Esophagus muscularis mucosa (tissue), 2 donors: ENCODE data around the gene PCDHGA2.

Experiments
- POLR2A ChIP-seq: fragments of 450-650 bp; IDR thresholded peaks from one replicate; pipeline ENCODE4 v1.6.1; 2017; ENCODE audit warnings: antibody characterized with exemption, moderate library complexity, mild to moderate bottlenecking, low read depth
- POLR2AphosphoS5 ChIP-seq, 2 donors: sonication (generic); formaldehyde crosslinking; IDR thresholded peaks; one replicate each; pipeline ENCODE4 v1.6.1; 2017; ENCODE audit warnings: antibody characterized with exemption in 2 of 2

GRCh38 chr5:141303756-141304155, 34.8 kb upstream of the PCDHGA2 start, which contains the start of gene SLC25A2:
- TF ChIP-seq POLR2A: no peak
- TF ChIP-seq POLR2AphosphoS5 (IDR thresholded peaks at IDR 0.05): no peak
